Loucy (cell line): Measurements from ENCODE around the gene IL17A.

Experiments
- H2AFZ ChIP-seq: fragments of 200-600 bp; sonication (generic); 2 replicates; pipeline ENCODE4 v1.6.0; 2016; ENCODE audit warnings: antibody characterized with exemption, mild to moderate bottlenecking, low read length, moderate library complexity
- H3F3A ChIP-seq: fragments of 200-600 bp; 2 replicates; pipeline ENCODE4 v1.6.0; 2016; ENCODE audit warnings: antibody characterized with exemption, low read depth, mild to moderate bottlenecking
- H3K27me3 ChIP-seq: fragments of 200-600 bp; sonication (generic); 2 replicates; pipeline ENCODE4 v1.6.1; 2014; ENCODE audit warnings: low read length, mild to moderate bottlenecking; ENCODE audit not compliant: insufficient read depth, poor library complexity, severe bottlenecking
- H3K36me3 ChIP-seq: fragments of 200-600 bp; sonication (generic); 2 replicates; pipeline ENCODE4 v1.6.1; 2016; ENCODE audit warnings: low read length; ENCODE audit not compliant: insufficient read depth
- H3K4me1 ChIP-seq: fragments of 200-600 bp; sonication (generic); 2 replicates; pipeline ENCODE4 v1.5.1; 2014; ENCODE audit warnings: low read length, mild to moderate bottlenecking; ENCODE audit not compliant: insufficient read depth, poor library complexity, severe bottlenecking
- H3K4me2 ChIP-seq: fragments of 200-600 bp; sonication (generic); 2 replicates; pipeline ENCODE4 v1.6.0; 2014; ENCODE audit warnings: antibody characterized with exemption, low read length, low read depth, mild to moderate bottlenecking; ENCODE audit not compliant: poor library complexity, severe bottlenecking
- H3K4me3 ChIP-seq: fragments of 200-600 bp; sonication (generic); 2 replicates; pipeline ENCODE4 v1.5.1; 2014; ENCODE audit warnings: low read length, mild to moderate bottlenecking, mixed read lengths; ENCODE audit not compliant: poor library complexity, severe bottlenecking
- H3K79me2 ChIP-seq: fragments of 200-600 bp; sonication (generic); 2 replicates; pipeline ENCODE4 v1.6.1; 2014; ENCODE audit warnings: low read length; ENCODE audit not compliant: insufficient read depth
- H3K9ac ChIP-seq: fragments of 200-600 bp; sonication (generic); 2 replicates; pipeline ENCODE4 v1.6.0; 2014; ENCODE audit warnings: mild to moderate bottlenecking, low read depth, low read length, moderate library complexity; ENCODE audit not compliant: poor library complexity, severe bottlenecking
- H3K9me2 ChIP-seq: fragments of 200-600 bp; sonication (generic); replicated peaks from 2 replicates; pipeline ENCODE4 v1.6.1; 2016; ENCODE audit warnings: low read depth, low read length, mixed read lengths
- H3K9me3 ChIP-seq: fragments of 200-600 bp; sonication (generic); 2 replicates; pipeline ENCODE4 v1.6.1; 2014; ENCODE audit warnings: mild to moderate bottlenecking, antibody characterized with exemption, low read length, low read depth; ENCODE audit not compliant: insufficient read depth
- H4K20me1 ChIP-seq: fragments of 200-600 bp; sonication (generic); 2 replicates; pipeline ENCODE4 v1.6.0; 2014; ENCODE audit warnings: antibody characterized with exemption, low read length, mild to moderate bottlenecking; ENCODE audit not compliant: insufficient read depth, poor library complexity, severe bottlenecking
- EZH2phosphoT487 ChIP-seq: fragments of 200-600 bp; IDR thresholded peaks from 2 replicates; pipeline ENCODE4 v1.6.1; 2018; ENCODE audit warnings: antibody characterized with exemption, mild to moderate bottlenecking, moderate library complexity, borderline replicate concordance
- TF ChIP-seq, protein P1 (sequence below): fragments of 200-600 bp; sonication (generic); conservative IDR thresholded peaks from 2 replicates; pipeline ENCODE4 v1.5.1; 2014; ENCODE audit warnings: mild to moderate bottlenecking, antibody characterized with exemption, low read length

The IL17A gene

DNA sequence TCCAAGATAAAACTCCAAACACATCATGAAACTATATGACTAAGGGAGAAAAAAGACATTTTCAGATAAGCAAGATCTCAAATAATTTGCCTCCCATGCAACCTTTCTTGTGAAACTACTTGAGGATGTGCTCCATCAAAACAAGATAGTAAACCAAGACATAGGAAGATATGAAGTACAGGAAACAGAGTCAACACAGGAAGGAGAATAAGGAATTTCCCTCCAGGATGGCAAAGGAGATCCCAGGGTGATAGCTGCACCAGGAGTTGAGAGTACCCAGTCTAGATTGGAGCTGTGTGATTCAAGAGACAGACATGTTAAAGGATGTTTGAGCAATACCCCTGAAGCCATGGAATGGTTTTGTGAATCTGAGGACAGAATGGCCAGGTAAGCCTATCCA, 15.3 kb downstream of the IL17A start:
- peaks cover 15% of the 10 kb centered on the region; the same call in 1 of the 2 replicates for H3K9me3 ChIP-seq
- peaks cover 7% of the 10 kb centered on the region for H3K27me3 ChIP-seq
- H3K36me3 ChIP-seq = no peaks in the 10 kb centered on the region
- no peaks in the 10 kb centered on the region for H4K20me1 ChIP-seq
- H3K4me1 ChIP-seq = no peaks in the 10 kb centered on the region
- no peaks in the 10 kb centered on the region for H3K79me2 ChIP-seq
- H3K9me2 ChIP-seq = no peaks in the 10 kb centered on the region
- TF ChIP-seq, protein P1, sequence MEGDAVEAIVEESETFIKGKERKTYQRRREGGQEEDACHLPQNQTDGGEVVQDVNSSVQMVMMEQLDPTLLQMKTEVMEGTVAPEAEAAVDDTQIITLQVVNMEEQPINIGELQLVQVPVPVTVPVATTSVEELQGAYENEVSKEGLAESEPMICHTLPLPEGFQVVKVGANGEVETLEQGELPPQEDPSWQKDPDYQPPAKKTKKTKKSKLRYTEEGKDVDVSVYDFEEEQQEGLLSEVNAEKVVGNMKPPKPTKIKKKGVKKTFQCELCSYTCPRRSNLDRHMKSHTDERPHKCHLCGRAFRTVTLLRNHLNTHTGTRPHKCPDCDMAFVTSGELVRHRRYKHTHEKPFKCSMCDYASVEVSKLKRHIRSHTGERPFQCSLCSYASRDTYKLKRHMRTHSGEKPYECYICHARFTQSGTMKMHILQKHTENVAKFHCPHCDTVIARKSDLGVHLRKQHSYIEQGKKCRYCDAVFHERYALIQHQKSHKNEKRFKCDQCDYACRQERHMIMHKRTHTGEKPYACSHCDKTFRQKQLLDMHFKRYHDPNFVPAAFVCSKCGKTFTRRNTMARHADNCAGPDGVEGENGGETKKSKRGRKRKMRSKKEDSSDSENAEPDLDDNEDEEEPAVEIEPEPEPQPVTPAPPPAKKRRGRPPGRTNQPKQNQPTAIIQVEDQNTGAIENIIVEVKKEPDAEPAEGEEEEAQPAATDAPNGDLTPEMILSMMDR = no peak
- no peak for TF ChIP-seq EZH2phosphoT487
- no peak overlapping the region for H3K4me3 ChIP-seq
- H3K9ac ChIP-seq = no peak overlapping the region
- no peak overlapping the region for H2AFZ ChIP-seq
- no peak overlapping the region for H3K4me2 ChIP-seq
- no peaks in the 10 kb centered on the region for H3F3A ChIP-seq

DNA sequence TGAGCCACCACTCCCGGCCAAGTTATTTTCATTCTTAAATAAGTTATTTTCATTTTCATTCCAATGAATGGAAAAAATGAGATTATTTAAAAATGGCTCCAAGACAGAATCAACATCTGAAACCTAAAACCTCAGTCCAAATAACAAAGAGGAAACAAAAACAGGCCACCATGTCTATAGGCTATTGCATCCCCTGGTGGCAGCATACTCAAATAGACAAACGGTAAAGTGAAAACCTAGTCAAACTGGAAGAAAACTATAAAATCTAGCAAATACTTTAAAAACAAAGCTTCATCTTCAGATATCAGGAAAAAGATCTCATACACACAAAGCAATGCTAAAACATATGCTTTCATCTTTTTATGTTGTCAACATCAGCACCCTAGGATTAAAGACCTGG, 20.9 kb downstream of the IL17A start:
- H3K4me2 ChIP-seq = no peak overlapping the region
- no peaks in the 10 kb centered on the region for H3K36me3 ChIP-seq
- no peaks in the 10 kb centered on the region for H3K9me2 ChIP-seq
- peaks cover under 1% of the 10 kb centered on the region for H3K27me3 ChIP-seq
- H3F3A ChIP-seq = no peaks in the 10 kb centered on the region
- H3K79me2 ChIP-seq = no peaks in the 10 kb centered on the region
- H3K4me1 ChIP-seq = peaks cover 21% of the 10 kb centered on the region
- H3K9me3 ChIP-seq = no peaks in the 10 kb centered on the region
- no peak overlapping the region for H2AFZ ChIP-seq
- TF ChIP-seq EZH2phosphoT487 = no peak
- TF ChIP-seq, protein P1 = peak; percentile 58
- H3K9ac ChIP-seq = no peak overlapping the region
- no peak overlapping the region for H3K4me3 ChIP-seq
- H4K20me1 ChIP-seq = no peaks in the 10 kb centered on the region

DNA sequence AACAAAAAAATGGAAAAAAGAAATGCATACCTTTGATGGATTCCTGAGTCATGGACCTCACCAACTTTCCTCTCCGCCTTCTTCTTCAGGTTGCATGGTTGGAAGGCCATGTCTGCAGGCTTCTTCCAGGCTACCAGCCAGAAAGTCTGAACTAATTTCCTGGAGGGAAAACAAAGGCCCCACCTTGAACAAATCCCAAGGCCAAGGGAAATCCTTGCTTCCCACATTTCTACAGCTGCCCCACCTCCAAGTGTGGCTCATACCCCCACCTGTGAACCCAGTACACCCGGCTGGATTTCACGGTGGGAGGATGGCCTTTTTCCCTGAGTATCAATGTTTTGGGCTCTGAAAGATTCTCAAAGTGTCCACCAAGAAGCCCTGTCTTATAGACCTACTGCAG, 22.4 kb downstream of the IL17A start:
- no peaks in the 10 kb centered on the region for H3K9me2 ChIP-seq
- no peaks in the 10 kb centered on the region for H3K9me3 ChIP-seq
- H3K4me2 ChIP-seq = no peak overlapping the region
- no peaks in the 10 kb centered on the region for H4K20me1 ChIP-seq
- H3K9ac ChIP-seq = no peak overlapping the region
- peaks cover 35% of the 10 kb centered on the region for H3K4me1 ChIP-seq
- H3K79me2 ChIP-seq = no peaks in the 10 kb centered on the region
- no peak overlapping the region for H3K4me3 ChIP-seq
- no peaks in the 10 kb centered on the region for H3F3A ChIP-seq
- TF ChIP-seq EZH2phosphoT487 = no peak
- TF ChIP-seq, protein P1 = no peak
- no peaks in the 10 kb centered on the region for H3K27me3 ChIP-seq
- H3K36me3 ChIP-seq = no peaks in the 10 kb centered on the region
- no peak overlapping the region for H2AFZ ChIP-seq
